Measurements from ENCODE around the gene PLCD1. TPM values are rescaled to one million over a fixed set of nuclear protein-coding genes. Genes with fewer than 3 reads are reported as not detected.

PLCD1 gene
- total and polyA plus RNA-seq, 2 of the 13 experiments (the other 11 are each of a cell fraction or from before 2014, with no cell fraction given): 10.1 to 12.4 TPM

DNA sequence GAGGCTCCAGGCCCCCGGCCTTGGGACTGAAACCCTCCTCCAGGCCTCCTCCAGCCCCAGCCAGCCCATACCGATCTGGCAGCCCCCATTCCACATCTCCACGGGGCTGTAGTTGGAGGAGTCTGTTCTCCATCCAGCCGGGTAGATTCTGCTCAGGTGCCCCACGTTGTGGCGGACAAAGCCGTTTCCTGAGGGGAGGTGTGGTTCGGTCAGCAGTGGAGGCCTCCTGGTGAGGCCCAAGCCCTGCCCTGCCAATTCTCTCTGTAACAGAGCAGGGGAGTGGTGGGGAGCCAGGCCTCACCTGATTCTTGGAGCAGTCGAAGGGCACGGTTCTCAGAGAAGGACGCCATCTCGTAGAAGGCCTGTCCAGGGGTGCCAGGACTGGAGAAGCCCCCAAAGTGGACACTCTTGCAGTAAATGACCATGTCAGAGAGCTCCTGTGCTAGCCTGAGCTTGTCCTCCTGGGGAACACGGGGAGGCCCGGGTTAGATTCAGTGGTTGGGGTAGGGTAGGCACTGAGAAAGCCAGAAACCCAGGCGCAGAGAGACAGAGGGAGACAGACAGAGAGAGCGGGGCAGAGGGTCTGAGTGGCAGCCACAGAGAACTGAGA lies 20.4 kb downstream of the PLCD1 start:
- H2AFZ ChIP-seq (ENCODE audit: low read length): no peak overlapping the region
- FAIRE-seq (no peak), ATAC-seq (no peak), DNase-seq (ENCODE audit: low spot score) (no peak)
- ChIA-PET CTCF (ENCODE audit: low intra/inter-chr PET ratio, low total read pairs) (no interaction called here), POLR2A (no interaction called here)
- H3K4me3 ChIP-seq (replicated peaks in 1 of 3; ENCODE audit: insufficient read depth in 1 of 3, low read depth in 2 of 3, low read length in 3 of 3): no peak overlapping the region
- no peak overlapping the region for H3K9ac ChIP-seq (ENCODE audit: insufficient read depth, low read depth, low read length)
- no peaks in the 10 kb centered on the region for H4K20me1 ChIP-seq (ENCODE audit: insufficient read depth, low read length)
- H3K79me2 ChIP-seq (ENCODE audit: insufficient read depth, low read length): no peaks in the 10 kb centered on the region
- no TSS peak for BruUV-seq (replicated peaks)
- TF ChIP-seq ZNF253 (CRISPR knock-in tag; IDR thresholded peaks at IDR 0.05; ENCODE audit: borderline replicate concordance) (no peak), ZMYM4 (CRISPR knock-in tag; IDR thresholded peaks at IDR 0.05) (no peak), KDM5B (CRISPR knock-in tag; IDR thresholded peaks at IDR 0.05; ENCODE audit: borderline replicate concordance) (no peak), KMT2A (CRISPR knock-in tag; IDR thresholded peaks at IDR 0.05) (no peak), ZNF556 (CRISPR knock-in tag; IDR thresholded peaks at IDR 0.05; ENCODE audit: borderline replicate concordance) (no peak), ARHGAP35 (CRISPR knock-in tag; IDR thresholded peaks at IDR 0.05; ENCODE audit: borderline replicate concordance) (no peak), ZNF431 (CRISPR knock-in tag; IDR thresholded peaks at IDR 0.05; ENCODE audit: borderline replicate concordance, low read depth) (no peak), ZNF354B (CRISPR knock-in tag; IDR thresholded peaks at IDR 0.05) (no peak), ASH2L (IDR thresholded peaks at IDR 0.05; ENCODE audit: insufficient read length, low read depth, low read length) (no peak), ATRX (CRISPR knock-in tag; IDR thresholded peaks at IDR 0.05; ENCODE audit: borderline replicate concordance) (no peak), HOXA5 (CRISPR knock-in tag; IDR thresholded peaks at IDR 0.05) (no peak), NAIF1 (CRISPR knock-in tag; IDR thresholded peaks at IDR 0.05; ENCODE audit: borderline replicate concordance) (no peak), NCOR1 (IDR thresholded peaks at IDR 0.05; ENCODE audit: borderline replicate concordance, low read length) (no peak), RAD51 (IDR thresholded peaks at IDR 0.05; ENCODE audit: borderline replicate concordance) (no peak)
- TF ChIP-seq, protein P1, sequence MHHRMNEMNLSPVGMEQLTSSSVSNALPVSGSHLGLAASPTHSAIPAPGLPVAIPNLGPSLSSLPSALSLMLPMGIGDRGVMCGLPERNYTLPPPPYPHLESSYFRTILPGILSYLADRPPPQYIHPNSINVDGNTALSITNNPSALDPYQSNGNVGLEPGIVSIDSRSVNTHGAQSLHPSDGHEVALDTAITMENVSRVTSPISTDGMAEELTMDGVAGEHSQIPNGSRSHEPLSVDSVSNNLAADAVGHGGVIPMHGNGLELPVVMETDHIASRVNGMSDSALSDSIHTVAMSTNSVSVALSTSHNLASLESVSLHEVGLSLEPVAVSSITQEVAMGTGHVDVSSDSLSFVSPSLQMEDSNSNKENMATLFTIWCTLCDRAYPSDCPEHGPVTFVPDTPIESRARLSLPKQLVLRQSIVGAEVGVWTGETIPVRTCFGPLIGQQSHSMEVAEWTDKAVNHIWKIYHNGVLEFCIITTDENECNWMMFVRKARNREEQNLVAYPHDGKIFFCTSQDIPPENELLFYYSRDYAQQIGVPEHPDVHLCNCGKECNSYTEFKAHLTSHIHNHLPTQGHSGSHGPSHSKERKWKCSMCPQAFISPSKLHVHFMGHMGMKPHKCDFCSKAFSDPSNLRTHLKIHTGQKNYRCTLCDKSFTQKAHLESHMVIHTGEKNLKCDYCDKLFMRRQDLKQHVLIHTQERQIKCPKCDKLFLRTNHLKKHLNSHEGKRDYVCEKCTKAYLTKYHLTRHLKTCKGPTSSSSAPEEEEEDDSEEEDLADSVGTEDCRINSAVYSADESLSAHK (CRISPR knock-in tag; IDR thresholded peaks at IDR 0.05; ENCODE audit: borderline replicate concordance): no peak
- TF ChIP-seq, protein P2, sequence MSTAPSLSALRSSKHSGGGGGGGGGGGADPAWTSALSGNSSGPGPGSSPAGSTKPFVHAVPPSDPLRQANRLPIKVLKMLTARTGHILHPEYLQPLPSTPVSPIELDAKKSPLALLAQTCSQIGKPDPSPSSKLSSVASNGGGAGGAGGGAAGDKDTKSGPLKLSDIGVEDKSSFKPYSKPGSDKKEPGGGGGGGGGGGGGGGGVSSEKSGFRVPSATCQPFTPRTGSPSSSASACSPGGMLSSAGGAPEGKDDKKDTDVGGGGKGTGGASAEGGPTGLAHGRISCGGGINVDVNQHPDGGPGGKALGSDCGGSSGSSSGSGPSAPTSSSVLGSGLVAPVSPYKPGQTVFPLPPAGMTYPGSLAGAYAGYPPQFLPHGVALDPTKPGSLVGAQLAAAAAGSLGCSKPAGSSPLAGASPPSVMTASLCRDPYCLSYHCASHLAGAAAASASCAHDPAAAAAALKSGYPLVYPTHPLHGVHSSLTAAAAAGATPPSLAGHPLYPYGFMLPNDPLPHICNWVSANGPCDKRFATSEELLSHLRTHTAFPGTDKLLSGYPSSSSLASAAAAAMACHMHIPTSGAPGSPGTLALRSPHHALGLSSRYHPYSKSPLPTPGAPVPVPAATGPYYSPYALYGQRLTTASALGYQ (CRISPR knock-in tag; IDR thresholded peaks at IDR 0.05): no peak
- TF ChIP-seq, protein P3, sequence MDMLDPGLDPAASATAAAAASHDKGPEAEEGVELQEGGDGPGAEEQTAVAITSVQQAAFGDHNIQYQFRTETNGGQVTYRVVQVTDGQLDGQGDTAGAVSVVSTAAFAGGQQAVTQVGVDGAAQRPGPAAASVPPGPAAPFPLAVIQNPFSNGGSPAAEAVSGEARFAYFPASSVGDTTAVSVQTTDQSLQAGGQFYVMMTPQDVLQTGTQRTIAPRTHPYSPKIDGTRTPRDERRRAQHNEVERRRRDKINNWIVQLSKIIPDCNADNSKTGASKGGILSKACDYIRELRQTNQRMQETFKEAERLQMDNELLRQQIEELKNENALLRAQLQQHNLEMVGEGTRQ (IDR thresholded peaks at IDR 0.05; ENCODE audit: low read depth, low read length): no peak
- TF ChIP-seq, protein P3 (CRISPR knock-in tag; IDR thresholded peaks at IDR 0.05; ENCODE audit: borderline replicate concordance): no peak
- no peak overlapping the region for H3K27ac ChIP-seq (ENCODE audit: extremely low read length, insufficient read depth, low read length)
- no peak overlapping the region for H3K4me2 ChIP-seq (ENCODE audit: low read depth, low read length)
- 80% methylated on average over 12 of the region's 16 CpGs for WGBS (ENCODE audit: low lambda C conversion rate)
- intact Hi-C loops (cut with micrococcal nuclease; ENCODE audit: unreplicated experiment): no loop called here
- H3K4me1 ChIP-seq (ENCODE audit: insufficient read depth, low read length): peaks cover 22% of the 10 kb centered on the region
- no peaks in the 10 kb centered on the region; a peak in 1 of 5 replicates for H3K27me3 ChIP-seq (ENCODE audit: control insufficient read depth in 1 of 2, insufficient read depth in 2 of 2, low read length in 2 of 2)
- in situ Hi-C loops (cut with HindIII; ENCODE audit: extremely low pct_ligation_motif_present, low pct_unique_long_range_greater_than_20kb): no loop called here
- H3K9me3 ChIP-seq (ENCODE audit: low read length): no peaks in the 10 kb centered on the region
- H3K36me3 ChIP-seq (replicated peaks in 1 of 2; ENCODE audit: control insufficient read depth in 1 of 2, insufficient read depth in 2 of 2, low read length in 2 of 2): no peaks in the 10 kb centered on the region; a peak in 2 of 5 replicates

All from HepG2 (cell line).